ENCODE data around the gene TICRR.
"Not testable (repeated sequence)": the region's sequence is repeated elsewhere in the genome, so short reads cannot be mapped to it uniquely, and the experiment has no call there.

Gene TICRR, protein sequence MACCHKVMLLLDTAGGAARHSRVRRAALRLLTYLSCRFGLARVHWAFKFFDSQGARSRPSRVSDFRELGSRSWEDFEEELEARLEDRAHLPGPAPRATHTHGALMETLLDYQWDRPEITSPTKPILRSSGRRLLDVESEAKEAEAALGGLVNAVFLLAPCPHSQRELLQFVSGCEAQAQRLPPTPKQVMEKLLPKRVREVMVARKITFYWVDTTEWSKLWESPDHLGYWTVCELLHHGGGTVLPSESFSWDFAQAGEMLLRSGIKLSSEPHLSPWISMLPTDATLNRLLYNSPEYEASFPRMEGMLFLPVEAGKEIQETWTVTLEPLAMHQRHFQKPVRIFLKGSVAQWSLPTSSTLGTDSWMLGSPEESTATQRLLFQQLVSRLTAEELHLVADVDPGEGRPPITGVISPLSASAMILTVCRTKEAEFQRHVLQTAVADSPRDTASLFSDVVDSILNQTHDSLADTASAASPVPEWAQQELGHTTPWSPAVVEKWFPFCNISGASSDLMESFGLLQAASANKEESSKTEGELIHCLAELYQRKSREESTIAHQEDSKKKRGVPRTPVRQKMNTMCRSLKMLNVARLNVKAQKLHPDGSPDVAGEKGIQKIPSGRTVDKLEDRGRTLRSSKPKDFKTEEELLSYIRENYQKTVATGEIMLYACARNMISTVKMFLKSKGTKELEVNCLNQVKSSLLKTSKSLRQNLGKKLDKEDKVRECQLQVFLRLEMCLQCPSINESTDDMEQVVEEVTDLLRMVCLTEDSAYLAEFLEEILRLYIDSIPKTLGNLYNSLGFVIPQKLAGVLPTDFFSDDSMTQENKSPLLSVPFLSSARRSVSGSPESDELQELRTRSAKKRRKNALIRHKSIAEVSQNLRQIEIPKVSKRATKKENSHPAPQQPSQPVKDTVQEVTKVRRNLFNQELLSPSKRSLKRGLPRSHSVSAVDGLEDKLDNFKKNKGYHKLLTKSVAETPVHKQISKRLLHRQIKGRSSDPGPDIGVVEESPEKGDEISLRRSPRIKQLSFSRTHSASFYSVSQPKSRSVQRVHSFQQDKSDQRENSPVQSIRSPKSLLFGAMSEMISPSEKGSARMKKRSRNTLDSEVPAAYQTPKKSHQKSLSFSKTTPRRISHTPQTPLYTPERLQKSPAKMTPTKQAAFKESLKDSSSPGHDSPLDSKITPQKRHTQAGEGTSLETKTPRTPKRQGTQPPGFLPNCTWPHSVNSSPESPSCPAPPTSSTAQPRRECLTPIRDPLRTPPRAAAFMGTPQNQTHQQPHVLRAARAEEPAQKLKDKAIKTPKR (N-terminal part only)

DNA sequence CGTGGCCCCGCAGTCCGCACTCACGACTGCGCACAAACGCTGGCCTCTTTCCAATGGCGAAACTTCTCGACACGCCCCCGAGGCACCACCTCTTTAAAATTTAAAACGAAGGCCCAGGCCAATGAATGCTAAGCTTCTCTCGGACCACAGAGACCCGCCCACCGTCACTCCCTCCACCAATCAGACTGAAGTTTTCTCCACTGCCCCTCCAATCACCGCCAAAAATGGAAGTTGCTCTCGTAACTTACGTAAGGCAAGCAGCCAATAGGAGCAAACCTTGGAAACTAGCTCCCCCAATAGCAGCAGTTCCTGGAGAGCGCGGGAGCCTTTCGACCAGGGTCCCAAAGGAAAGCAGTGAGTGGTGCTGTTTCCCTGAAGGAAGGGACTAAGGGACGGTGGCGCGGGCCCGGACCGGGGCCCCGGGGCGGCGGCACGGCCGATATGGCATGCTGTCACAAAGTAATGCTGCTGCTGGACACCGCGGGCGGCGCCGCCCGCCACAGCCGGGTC lies at the start of gene TICRR:
TICRR (plus strand) TSS at position 324 of the 510 bp plus-strand sequence; CDS start at position 442, 118 bp downstream.
- DNase-seq (ENCODE audit: low read depth): peak; percentile 100

DNA sequence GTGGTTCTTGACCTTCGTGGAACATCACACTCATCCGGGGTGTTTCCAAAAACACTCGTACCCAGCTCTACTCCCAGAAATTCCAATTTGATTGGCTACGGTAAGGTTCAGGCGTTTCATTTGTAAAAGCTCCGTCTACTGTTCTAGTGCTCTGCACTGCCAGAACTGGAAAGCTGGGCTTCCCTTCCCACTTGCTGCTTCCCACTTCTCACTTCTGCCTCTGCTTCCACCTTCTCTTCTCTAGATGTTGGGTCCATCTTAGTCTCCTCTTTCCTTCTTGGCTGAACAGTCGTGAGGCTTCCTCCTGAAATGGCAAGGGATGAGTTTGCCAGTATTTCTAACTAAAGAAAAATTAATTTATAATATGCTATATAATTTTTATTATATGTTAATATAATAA lies 49.1 kb upstream of the TICRR start:
- no peak for DNase-seq (ENCODE audit: low read depth)

DNA sequence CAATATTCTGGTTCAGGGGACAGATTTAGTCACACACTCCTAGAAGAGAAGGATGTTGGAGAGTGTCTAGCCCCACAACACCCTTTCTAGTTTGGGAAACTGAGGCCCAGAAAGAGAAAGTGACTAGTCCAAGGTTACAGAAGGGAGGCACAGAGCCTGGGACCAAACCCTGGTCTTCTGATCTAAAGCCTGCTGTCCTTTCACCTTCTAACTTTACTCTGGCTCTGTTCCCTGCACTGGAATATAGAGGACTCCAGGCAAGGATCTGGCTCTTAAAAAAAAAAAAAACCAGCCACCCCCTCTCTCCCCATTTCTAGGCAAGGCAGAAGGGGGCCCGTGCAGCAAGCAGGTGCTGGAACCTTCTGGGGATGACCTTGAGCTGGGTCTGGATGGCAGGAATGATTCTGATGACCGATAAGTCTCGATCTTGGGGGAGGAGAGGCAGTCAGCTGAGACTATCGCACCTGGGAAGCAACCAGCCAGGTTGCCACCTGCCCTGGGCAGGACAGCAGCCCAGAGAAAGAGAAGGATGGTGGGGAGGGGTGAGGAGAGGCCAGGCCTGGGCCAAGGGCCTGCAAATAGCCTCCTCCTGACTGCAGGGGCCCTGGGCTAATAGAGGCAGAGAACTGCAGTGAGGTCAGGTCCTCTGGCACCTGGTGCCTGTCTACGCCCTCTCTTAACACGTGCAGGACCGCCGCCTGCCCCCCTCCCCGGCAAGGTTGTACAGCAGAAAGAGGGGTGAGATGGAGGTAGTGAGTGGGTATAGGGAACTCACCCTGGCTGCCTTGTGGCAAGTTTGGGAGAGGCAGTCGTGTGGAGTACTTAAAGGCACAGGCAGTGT lies 48.4 kb upstream of the TICRR start:
- DNase-seq (ENCODE audit: low read depth): no peak

DNA sequence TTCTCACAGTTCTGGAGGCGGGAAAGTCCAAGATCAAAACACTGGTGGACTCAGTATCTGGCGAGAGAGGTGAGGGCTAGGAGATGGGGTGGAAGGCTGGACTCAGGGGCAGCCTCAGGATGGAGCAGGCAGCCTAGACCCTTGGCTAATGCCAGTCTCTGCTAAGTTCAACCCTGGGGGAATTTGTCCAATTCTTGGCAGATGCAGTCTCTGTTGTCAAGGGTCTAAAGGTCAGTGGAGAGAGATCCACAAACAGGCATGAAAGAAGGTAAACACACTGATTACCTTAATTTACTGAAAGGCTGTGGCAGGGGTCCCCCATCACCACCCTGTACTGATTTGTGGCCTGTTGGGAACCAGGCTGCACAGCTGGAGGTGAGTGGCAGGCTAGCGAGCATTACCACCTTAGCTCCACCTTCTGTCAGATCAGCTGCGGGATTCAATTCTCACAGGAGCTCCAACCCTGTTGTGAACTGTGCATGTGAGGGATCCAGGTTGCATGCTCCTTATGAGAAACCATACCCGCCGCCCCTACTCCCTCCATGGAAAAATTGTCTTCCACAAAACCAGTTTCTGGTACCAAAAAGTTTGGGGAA lies 46.4 kb upstream of the TICRR start:
- no peak for DNase-seq (ENCODE audit: low read depth)

DNA sequence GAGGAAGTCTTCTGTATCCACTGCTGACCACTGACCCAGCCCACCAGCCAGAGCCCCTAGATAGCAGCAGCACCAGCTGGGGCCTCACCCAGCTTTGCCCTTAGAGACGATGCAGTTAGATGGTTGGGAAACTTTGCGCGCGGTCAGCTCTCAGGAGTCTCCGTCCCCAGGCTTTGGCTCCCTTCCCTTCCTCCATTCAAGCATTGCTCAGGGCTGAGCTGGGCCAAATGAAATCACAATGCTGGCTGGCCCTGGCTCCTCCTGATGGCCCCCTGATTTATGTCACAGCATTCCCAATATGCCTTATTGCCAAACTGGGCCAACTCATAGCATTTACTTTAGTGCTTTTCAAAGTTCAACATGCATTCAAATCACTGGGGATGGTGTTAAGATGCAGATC lies 44.3 kb upstream of the TICRR start:
- DNase-seq (ENCODE audit: low read depth): no peak

DNA sequence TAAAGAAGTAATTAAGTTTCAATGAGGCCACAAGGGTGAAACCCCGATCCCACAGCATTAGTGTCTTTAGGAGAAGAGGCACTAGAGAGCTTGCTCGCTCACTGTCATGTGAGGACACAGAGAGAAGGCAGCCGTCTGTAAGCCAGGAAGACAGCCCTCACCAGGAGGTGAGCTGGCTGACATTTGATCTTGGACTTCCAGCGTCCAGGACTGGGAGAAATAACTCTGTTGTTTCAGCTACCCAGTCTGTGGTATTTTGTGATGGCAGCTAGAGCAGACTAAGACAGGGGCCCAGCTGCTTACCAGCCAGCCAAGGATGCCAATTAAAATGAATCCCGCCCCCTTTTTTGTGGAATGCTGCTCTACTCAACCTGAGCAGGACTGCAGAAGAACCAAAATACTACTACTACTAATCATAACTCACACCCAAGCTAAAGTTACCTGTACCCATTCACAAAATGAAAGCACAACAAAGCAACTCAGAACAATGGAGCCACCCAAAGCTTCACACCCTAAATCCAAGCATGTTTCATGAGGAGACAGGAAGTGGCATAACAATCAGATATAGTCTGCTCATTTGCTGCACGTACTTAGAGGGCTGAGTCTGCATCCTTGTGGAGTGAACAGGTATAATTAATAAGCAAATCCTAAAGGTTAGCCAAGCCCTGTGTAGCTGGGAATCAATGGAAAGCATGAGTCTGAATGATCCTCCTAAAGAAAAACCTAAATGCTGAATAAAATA lies 43.3 kb upstream of the TICRR start:
- DNase-seq (ENCODE audit: low read depth): peak; percentile 16

DNA sequence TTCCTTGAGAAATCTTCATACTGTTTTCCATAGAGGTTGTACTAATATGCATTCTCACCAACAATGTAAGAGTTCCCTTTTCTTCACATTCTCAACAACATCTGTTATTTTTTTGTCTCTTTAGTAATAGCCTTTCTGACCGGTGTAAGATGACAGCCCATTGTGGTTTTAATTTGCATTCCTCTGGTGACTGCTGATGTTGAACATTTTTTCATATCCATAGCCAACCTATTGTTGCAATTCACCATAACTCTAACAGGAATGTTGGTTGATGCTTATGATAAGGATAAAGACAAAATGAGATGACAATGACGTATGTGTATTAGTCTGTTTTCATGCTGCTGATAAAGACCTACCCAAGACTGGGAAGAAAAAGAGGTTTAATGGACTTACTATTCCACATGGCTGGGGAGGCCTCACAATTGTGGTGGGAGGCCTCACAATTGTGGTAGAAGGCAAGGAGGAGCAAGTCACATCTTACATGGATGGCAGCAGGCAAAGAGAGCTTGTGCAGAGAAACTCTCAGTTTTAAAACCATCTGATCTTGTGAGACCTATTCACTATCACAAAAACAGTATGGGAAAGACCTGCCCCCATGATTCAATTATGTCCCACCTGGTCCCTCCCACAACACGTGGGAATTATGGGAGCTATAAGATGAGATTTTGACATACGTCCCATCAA lies 41.3 kb upstream of the TICRR start:
- peak; percentile 58 for DNase-seq (ENCODE audit: low read depth)

DNA sequence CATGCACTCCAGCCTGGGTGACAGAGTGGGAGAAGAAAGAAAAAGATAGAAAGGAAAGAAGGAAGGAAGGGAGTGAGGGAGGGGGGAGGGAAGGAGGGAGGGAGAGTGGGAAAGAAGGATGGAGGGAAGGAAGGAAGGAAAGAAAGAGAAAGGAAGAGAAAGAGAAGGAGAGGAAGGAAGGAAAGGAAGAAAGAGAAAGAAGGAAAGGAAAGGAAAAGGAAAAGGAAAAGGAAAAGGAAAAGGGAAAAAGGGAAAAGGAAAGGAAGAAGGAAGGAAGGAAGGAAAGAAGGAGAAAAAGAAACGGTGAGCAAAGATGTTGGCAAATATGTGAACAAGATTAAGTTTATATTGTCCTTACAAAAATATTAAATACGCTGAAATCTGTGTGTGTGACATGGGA lies 36.2 kb upstream of the TICRR start:
- no peak for DNase-seq (ENCODE audit: low read depth)

DNA sequence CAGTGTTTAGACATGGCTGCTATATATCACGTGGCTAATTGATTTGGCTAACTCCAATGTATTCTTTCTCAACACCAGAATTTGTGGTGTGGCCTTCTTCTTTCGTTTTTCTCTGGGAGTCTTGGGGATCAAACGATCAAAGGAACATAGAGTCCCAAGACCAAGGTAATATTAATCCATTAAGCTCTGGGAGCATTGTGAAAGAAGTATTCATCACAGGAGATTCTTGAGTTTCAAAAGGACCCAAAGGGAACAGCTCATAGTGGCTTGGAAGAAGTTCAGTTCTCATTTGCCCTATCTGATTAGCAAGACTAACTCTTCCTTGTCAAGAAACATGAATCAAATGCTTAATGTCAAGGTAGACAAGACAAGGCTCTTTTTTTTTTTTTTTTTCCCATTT lies 32.9 kb upstream of the TICRR start:
- DNase-seq (ENCODE audit: low read depth): no peak

DNA sequence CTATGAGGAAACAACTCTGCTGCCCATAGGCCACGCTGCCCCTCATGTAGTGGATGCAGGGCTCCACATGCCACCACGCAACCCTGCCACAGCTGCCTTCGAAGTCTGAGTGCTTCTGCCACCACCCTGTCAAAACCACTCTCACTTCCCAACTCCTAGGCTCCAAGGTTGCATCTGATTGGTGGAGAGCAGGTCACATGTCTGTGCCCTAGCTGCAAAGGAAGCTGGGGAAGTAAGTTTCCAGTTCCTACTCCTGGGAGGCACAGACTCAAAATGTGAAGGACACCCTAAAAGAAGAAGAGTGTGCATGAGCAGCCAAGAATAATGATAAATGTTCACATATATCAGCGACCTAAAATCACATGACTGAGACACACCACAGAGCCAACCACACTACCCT lies 31.9 kb upstream of the TICRR start:
- DNase-seq (ENCODE audit: low read depth): no peak

DNA sequence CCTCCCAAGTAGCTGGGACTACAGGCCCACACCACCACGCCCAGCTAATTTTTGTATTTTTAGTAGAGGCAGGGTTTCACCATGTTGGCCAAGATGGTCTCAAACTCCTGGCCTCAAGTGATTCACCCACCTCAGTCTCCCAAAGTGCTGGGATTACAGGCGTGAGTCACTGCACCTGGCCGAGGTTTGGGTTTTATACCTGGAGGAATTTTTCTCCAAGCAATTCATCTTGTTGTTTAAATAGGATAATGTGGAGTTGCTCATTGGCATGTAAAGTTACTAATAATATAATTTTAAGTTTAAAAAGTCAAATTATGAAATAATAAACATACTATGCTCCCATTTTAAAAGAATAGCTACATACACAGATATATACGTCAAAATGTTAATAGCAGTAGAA lies 26.1 kb upstream of the TICRR start:
- not testable (repeated sequence) for DNase-seq (ENCODE audit: low read depth)

DNA sequence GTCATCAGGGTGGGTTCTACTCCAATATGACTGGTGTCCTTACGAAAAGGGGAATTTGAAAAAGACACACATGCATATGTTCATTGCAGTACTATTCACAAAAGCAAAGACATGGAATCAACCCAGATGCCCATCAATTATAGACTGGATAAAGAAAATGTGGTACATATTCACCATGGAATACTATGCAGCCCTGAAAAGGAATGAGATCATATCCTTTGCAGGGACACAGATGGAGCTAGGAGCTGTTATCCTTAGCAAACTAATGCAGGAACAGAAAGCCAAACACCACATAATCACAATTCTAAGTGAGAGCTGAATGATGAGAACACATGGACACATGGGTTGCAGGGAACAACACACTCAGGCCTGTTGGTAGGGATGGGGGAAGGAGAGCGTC lies 24.8 kb upstream of the TICRR start:
- no peak for DNase-seq (ENCODE audit: low read depth)

DNA sequence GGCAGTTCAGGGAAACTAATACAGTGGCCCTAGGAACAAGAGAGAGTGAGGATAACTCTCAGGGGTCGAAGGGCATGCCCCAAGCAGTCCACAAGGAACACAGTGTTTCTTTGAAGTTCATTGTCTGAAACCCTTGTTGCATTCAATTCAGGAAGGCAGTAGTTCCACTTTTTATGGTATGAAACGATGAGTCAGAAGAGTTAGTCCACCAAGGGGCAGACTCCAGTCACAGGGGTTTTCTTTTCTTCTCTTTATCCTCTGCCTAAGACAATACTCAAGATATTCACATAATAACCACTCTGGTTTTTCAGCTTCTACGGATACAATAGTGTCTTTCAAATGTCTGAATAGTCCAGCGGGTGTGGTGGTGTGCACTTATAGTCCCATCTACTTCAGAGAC lies 23.7 kb upstream of the TICRR start:
- peak; percentile 7 for DNase-seq (ENCODE audit: low read depth)

DNA sequence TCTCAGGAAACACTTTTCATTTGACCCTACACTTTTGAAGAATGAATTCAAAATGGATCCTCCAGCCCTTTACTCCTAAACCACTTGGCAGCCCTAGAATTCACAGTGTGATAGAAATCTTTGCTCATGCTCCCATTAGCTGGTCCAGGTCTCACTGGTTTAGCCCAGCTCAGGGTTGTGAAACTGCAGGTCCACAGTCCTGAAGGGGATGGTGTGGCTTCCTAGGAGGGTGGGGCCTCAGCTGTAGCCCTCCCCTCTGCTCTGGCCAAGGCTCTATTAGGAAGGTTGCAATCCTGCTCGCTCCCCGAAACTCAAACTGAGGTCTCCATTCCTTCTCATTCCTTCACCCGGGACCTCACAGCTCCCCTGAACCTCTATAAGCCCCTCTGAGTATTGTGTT lies 21.6 kb upstream of the TICRR start:
- no peak for DNase-seq (ENCODE audit: low read depth)

DNA sequence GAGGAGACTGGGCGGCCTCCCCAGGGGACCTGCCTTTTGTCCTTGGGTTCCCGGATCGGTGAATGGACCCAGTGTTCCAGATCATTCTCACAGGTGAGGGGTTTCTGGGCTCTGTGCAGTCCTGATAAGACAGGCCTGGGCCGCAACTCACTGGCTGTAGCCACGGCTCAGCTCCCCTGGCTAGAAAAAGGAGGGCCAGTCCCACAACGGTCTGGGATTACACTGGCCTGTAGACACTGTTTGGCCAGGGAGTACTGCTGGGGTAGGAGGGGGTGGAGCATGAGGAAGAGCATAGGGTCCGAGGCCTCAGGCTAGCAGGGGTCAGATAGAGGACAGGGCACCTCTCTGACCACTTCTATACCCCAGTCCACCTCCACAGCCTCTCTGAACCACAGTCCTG lies 21.0 kb upstream of the TICRR start:
- DNase-seq (ENCODE audit: low read depth): no peak

DNA sequence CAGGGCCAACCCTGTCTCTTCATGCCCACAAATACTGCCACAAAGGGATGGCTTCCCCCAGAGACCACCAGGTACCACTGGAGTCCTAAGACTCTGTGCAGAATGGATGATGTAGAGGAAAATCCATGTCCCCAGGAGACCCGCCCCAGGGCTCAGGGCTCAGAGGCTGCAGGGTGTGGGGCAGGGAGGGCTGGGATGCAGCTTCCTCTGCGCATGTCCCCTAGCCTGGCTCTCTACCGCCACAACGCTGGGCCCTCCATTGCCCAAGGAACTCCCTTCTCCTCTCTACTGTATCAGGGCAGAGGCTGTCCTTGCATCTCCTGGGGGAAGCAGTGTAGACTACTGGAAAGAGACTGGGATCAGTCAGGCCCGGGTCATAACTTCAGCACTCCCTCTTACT lies 19.5 kb upstream of the TICRR start:
- no peak for DNase-seq (ENCODE audit: low read depth)

DNA sequence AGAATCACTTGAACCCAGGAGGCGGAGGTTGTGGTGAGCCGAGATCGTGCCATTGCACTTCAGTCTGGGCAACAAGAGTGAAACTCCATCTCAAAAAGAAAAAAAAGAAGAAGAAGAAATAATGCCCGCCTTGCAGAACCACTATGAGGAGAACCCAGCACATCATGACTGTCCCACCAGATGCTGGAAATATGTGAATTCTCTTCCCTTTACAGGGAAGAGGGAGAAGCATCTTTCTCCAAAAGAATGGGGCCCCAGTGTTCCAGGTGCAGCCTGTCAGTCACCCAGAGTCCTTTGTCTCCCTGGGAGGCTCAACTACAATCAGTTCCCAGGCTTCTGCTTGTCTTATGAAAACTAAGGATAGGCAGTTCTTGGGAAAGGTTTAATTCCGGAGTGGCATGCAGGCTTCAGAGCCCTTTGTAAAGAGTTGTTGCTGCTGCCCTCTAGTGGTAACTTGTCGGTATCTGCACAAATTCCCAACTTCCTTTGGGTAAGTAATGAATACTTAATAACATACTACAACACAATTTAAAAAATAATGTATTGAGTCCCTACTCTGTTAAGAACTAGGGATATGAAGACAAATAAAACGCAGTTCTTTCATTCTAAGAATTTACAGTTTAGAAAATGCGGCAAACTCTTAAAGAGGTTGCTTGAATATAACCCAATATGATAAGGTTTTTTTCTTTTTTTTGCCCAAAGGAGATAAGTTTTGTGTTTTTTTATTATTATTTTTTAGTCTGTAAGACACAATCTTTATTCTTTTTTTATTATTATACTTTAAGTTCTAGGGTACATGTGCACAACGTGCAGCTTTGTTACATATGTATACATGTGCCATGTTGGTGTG lies 18.6 kb upstream of the TICRR start:
- peak; percentile 75 for DNase-seq (ENCODE audit: low read depth)

DNA sequence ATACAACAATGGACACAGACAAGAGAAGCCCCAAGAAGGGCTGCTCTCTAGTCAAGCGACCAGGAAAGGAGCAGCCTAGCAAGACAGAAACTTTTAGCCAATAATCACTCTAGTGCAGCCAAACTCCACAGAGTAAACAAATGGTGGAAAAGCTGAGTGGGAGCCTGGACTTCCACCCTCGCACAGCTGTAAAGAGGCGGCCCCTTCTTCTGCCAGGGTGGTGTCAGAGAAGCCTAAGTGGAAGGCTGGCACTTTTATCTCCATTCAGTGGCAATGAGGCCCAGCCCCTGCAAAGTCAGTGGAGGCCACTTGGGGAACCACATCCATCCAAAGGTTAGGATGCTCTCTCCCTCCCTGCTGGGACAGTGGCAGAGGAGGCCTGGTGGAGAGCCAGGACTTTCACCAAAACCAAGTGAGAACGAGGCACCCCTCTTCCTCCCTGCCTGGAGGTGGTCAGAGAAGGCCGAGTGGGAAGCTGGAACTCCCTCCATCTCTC lies 15.5 kb upstream of the TICRR start:
- no peak for DNase-seq (ENCODE audit: low read depth)
